GM13976 (cell line): ENCODE measurements around the gene RAB37.

ENCODE experiments used
- DNase-seq: peaks from one replicate; pipeline ENCODE4 v3.0.0; 2012; ENCODE audit warnings: low spot score
- in situ Hi-C: fragments of 300-500 bp; cut with MboI; formaldehyde crosslinking; loops from one replicate; pipeline ENCODE4 v1.12.0; 2022; ENCODE audit warnings: low sequenced_read_pairs, mixed read lengths, inconsistent platforms; ENCODE audit not compliant: unreplicated experiment
- TF ChIP-seq, protein P1 (sequence below): IDR thresholded peaks from 2 replicates; pipeline ENCODE4 v1.5.1; 2012; ENCODE audit warnings: borderline replicate concordance, mild to moderate bottlenecking; ENCODE audit not compliant: insufficient read depth; ENCODE audit errors: extremely low read depth, missing control alignments, control extremely low read depth

The RAB37 gene

DNA sequence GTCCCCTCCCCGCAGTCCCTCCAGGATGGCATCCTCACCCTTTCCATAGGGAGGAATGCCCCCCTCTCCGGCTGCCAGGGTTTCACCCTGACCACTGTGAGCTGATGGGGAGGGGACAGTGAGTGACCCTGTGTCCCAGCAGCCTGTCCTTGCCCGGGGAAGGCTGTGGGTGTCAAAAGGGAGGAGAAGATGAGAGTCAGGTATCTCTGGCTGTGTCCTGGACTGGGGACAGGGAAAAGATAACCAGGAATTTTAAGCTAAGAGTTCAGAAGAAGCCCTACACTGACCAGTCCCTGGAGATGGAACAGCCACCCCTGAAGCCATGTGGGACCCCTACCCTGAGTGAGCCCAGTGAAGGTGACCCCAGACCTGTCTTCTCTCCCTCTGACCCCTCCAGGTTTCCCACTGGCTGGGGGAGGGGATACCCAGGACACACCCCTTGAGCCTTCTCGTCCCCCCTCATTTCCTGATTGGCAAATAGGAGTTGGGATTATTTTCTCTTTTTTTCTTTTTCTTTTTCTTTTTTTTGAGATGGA lies 27.8 kb downstream of the RAB37 start:
- no peak for DNase-seq
- in situ Hi-C loops: no loop called here
- TF ChIP-seq, protein P1, sequence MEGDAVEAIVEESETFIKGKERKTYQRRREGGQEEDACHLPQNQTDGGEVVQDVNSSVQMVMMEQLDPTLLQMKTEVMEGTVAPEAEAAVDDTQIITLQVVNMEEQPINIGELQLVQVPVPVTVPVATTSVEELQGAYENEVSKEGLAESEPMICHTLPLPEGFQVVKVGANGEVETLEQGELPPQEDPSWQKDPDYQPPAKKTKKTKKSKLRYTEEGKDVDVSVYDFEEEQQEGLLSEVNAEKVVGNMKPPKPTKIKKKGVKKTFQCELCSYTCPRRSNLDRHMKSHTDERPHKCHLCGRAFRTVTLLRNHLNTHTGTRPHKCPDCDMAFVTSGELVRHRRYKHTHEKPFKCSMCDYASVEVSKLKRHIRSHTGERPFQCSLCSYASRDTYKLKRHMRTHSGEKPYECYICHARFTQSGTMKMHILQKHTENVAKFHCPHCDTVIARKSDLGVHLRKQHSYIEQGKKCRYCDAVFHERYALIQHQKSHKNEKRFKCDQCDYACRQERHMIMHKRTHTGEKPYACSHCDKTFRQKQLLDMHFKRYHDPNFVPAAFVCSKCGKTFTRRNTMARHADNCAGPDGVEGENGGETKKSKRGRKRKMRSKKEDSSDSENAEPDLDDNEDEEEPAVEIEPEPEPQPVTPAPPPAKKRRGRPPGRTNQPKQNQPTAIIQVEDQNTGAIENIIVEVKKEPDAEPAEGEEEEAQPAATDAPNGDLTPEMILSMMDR: no peak

DNA sequence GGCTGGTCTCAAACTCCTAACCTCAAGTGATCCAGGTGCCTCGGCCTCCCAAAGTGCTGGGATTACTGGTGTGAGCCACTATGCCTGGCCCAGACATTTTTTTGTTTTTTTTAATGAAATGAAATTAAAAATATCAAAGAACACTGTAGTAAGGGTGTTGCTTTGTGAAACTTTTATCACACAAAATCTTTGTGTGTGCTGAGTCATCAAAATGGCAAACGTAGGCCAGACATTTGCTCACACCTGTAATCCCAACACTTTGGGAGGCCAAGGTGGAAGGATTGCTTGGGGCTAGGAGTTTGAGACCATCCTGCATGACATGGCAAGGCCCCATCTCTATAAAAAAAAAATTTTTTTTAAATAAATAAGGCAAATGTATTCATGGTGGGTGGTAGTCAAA lies 29.4 kb downstream of the RAB37 start:
- TF ChIP-seq, protein P1: no peak
- no peak for DNase-seq
- in situ Hi-C loops: no loop called here

DNA sequence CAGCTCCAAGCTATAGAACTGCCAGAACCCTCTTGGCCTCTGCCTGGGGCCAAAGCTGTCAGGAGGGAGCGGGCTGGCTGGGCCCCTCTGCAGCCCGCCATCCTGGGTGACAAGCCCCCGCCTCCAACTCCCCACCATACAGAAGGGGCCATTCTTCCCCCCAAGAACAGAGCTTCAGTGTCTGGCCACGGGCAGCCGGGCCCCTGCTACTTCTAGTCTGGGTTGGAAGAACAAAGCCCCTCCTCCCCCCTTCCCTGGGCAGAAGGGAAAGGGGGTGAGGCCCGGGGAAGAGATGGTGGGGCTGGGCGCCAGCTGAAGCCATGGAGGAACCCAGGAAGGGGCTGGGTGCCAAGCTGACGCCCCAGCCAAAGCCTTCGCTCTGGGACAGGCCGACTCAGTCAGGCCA lies 30.1 kb downstream of the RAB37 start:
- no peak for DNase-seq
- TF ChIP-seq, protein P1: no peak

DNA sequence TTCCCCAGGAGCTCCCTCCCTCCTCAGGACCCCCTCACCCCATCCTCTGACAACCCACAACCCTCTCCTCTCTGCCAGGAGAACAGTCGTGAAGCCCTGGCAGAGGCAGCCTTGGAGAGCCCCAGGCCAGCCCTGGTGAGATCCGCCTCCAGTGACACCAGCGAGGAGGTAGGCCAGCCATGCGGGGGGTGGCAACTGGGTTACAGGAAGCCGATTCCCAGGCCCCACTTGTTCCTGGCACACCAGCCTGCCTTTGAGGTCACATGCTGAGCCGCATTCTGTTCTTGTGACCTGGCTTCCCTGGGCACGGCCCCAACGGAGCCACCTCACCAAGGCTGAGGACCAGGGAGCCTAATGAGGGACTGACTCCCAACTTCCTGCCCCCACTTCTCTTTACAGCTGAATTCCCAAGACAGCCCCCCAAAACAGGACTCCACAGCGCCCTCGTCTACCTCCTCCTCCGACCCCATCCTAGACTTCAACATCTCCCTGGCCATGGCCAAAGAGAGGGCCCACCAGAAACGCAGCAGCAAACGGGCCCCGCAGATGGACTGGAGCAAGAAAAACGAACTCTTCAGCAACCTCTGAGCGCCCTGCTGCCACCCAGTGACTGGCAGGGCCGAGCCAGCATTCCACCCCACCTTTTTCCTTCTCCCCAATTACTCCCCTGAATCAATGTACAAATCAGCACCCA lies 31.2 kb downstream of the RAB37 start:
- TF ChIP-seq, protein P1: no peak
- in situ Hi-C loops: no loop called here
- DNase-seq: no peak

More for the DNA sequence above, 30.1 kb downstream of the RAB37 start:
- in situ Hi-C loops: no loop called here

DNA sequence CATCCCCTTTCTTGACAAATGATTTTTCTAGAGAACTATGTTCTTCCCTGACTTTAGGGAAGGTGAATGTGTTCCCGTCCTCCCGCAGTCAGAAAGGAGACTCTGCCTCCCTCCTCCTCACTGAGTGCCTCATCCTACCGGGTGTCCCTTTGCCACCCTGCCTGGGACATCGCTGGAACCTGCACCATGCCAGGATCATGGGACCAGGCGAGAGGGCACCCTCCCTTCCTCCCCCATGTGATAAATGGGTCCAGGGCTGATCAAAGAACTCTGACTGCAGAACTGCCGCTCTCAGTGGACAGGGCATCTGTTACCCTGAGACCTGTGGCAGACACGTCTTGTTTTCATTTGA lies 31.7 kb downstream of the RAB37 start:
- in situ Hi-C loops: no loop called here
- TF ChIP-seq, protein P1: no peak
- DNase-seq: no peak

DNA sequence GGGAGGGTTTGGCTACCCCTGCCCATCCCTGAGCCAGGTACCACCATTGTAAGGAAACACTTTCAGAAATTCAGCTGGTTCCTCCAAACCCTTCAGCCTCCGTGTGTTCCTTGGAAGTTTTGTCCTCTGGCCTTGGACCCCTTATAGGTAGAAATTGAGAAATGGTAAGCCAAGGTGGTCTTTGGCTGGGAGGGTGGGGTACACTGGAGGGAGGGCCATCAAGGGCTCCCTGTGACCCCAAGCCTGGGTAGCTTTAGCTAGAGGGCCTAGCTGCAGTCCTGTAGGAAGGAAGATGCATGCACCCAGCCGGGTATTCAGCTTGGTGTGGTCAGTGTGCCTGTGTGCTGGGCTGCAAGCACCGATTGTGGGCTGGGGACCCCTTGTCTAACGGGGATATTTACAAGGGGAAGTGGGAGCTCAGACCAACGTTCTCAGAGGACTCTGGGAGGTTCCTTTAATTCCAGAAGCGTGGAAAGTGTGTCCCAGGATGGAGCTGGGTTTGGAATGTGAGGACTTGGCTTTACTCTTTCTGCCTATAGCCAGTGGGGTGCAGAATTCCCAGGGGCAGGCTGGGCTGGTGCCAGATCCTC lies 32.3 kb downstream of the RAB37 start:
- TF ChIP-seq, protein P1: no peak
- in situ Hi-C loops: no loop called here
- DNase-seq: no peak
